VCaP (cell line): Measurements from ENCODE around the gene CEP70.
A peak's percentile ranks its signal among the peaks of the same experiment; 100 is the strongest.

Source experiments
- H3K27ac ChIP-seq: fragments of 450-650 bp; 2 replicates; pipeline ENCODE4 v1.5.1; 2017
- TF ChIP-seq, protein P1 (sequence below): fragments of 450-650 bp; conservative IDR thresholded peaks from 2 replicates; pipeline ENCODE4 v1.5.1; 2017; ENCODE audit warnings: mild to moderate bottlenecking, moderate library complexity

CEP70 gene

DNA sequence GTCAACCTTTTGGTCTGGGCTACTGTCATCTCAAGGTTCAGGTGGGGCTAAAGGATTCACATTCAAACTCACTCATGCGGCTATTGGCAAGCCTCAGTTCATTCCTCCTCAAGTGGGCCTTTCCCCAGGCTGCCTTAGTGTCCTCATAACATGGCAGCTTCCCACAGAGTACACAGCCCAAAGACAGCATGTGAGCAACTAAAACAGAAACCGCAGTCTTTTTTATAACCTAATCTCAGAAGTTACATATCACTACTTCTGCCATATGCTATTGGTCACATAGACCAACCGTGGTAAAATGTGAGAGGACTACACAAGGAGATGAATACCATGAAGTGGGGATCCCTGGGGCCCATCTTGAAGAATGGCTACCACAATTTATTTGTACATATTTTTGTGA lies 4.5 kb upstream of the CEP70 start:
- H3K27ac ChIP-seq, result no peak overlapping the region
- TF ChIP-seq, protein P1, sequence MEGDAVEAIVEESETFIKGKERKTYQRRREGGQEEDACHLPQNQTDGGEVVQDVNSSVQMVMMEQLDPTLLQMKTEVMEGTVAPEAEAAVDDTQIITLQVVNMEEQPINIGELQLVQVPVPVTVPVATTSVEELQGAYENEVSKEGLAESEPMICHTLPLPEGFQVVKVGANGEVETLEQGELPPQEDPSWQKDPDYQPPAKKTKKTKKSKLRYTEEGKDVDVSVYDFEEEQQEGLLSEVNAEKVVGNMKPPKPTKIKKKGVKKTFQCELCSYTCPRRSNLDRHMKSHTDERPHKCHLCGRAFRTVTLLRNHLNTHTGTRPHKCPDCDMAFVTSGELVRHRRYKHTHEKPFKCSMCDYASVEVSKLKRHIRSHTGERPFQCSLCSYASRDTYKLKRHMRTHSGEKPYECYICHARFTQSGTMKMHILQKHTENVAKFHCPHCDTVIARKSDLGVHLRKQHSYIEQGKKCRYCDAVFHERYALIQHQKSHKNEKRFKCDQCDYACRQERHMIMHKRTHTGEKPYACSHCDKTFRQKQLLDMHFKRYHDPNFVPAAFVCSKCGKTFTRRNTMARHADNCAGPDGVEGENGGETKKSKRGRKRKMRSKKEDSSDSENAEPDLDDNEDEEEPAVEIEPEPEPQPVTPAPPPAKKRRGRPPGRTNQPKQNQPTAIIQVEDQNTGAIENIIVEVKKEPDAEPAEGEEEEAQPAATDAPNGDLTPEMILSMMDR, result no peak

DNA sequence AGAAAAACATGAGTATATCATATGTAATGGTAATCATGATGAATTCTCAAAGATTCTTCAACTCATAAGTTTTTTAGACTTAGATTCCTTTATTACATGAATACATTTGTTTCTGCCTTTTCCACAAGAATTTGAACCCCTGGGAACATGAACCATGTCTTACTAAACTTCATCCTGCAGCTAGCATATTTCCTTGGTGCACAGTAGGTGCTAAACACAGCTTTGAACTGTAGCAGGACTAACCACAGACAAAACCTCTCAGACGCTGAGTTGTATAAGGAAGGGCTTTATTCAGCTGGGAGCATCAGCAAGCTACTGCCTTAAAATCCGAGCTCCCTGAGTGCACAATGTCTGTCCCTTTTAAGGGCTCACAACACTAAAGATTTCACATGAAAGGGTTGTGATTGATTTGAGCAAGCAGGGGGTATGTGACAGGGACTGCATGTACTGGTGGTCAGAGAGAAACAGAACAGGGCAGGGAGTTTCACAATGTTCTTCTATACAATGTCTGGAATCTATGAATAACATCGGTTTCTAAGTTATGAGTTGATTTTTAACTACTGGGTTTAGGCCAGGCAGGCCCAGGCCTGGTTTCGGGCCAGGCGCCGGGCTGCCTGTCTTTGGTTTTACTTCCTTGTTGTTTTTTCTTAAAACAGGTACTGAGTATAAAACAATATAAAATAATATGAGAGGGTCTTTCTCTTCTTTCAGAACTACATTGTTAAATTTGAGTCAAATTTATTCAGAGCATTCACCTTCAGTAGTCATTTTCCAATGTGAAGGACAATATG lies 3.3 kb upstream of the CEP70 start:
- peak overlapping the region; percentile 28; the same call in 1 of the 2 replicates for H3K27ac ChIP-seq

DNA sequence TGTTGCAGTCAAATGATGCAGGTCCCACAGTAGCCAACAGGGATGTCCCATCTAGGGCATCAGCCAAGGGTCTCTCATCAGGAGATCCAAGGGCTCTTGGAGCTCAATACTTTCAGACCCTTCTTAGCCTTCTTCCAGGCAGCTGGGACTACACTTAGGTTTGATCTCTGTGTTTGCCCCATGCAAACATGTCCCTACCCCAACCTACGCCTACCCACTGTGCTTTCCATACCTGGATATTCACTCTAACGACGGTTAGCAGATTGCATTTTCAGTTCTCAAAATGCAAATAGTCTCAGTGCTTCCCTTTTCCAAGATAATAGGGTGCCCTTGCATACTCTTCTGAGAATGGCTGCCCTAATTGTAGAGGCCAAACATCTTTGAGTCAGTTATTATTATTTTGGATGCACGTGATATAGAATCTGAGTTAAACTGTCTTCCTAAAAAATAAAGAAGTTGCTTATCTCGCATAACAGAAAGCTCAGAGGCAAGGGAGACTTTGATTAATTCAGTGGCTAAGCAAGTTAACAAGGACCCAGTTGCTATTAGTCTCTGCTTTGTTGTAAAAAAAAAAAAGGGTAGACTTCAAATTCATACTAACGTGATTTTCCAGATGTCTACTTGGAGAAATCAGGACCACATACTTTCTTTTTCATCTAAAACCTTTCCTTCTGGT lies 1.0 kb upstream of the CEP70 start:
- peak overlapping the region; percentile 84 for H3K27ac ChIP-seq
- TF ChIP-seq, protein P1, result peak; percentile 27

DNA sequence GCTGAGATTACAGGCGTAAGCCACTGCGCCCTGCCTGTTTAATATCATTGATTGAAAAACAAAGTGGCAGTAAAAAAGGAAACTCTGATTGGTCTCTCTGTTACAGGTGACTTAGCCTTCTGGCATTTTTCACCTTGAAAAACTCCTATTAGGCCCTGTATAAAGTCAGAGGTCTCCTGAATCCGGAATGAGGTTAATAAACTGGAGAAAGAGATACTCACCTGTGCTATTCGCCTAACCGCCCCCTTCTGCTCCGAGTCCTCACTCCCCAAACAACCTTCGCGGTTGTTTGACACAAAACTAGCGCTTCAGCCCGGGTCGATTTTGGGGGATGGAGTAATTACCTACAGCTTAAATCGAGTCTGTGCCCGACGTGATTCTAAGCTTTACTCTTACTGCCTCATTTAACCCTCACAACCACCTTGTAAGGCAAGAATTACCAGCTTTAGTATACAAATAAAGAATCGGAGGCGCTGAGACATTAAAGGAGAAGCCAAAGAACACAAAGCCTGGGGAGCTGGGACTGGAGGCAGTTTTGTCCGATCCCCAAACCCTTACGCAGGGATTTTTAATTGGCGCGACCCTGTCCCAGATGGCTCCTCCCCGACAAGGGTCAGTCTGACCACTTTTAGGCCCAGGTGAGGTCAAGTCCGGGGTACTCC lies 441 bp downstream of the CEP70 start:
- H3K27ac ChIP-seq, result peak overlapping the region; percentile 84
- TF ChIP-seq, protein P1, result no peak

DNA sequence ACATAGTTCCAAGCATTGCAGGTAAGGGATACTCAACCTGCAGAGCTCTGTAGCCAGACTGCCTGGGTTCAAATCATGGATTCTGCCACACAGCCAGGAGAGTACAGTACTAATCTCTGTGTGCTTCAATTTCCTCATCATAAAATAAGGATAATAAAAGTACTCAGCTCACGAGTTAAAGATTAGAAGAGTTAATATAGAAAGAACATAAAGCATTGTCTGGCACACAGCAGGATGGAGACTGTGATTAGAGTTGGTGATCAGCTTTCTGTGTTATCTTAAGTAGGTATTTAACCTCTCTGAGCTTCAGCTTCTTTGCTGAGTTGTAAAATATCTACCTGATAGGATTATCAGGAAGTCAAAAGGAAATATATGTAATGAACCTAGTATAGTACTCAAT lies 2.7 kb downstream of the CEP70 start:
- TF ChIP-seq, protein P1, result no peak
- H3K27ac ChIP-seq, result no peak overlapping the region

DNA sequence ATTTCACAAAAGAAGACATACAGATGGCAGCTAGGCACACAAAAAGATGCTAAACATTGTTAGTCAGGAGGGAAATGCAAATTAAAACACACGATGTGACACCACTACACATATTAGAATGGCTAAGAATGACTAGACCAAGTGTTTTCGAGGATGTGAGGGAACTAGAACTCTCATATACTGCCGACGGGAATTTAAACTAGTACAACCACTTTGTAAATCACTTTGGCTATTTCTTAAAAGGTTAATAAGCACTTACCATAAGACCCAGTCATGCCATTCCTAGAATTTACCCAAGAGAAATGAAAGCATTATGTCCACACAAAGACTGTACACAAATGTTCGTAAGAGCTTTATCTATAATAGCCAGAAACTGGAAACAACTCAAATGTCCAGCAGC lies 5.6 kb downstream of the CEP70 start:
- TF ChIP-seq, protein P1, result no peak
- no peak overlapping the region for H3K27ac ChIP-seq

DNA sequence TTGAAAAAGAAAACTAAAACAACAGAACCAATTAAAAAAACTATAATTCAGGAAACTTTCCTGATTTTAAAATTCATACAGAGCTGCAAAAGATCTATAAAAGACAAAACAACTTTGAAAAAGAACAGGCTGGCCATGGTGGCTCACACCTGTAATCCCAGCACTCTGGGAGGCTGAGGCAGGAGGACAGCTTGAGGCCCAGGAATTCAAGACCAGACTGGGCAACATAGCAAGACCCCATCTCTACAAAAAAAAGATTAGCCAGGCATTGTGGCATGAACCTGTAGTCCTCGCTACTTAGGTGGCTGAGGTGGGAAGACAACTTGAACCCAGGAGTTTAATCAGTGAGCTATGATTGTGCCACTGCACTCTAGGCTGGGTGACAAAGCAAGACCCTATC lies 6.7 kb downstream of the CEP70 start:
- H3K27ac ChIP-seq, result no peak overlapping the region
- TF ChIP-seq, protein P1, result no peak
